ENCODE measurements around the gene DENR.

GRCh38 chr12:122811777-122812176 lies 59.2 kb downstream of the DENR start:
- TF ChIP-seq, protein P1, sequence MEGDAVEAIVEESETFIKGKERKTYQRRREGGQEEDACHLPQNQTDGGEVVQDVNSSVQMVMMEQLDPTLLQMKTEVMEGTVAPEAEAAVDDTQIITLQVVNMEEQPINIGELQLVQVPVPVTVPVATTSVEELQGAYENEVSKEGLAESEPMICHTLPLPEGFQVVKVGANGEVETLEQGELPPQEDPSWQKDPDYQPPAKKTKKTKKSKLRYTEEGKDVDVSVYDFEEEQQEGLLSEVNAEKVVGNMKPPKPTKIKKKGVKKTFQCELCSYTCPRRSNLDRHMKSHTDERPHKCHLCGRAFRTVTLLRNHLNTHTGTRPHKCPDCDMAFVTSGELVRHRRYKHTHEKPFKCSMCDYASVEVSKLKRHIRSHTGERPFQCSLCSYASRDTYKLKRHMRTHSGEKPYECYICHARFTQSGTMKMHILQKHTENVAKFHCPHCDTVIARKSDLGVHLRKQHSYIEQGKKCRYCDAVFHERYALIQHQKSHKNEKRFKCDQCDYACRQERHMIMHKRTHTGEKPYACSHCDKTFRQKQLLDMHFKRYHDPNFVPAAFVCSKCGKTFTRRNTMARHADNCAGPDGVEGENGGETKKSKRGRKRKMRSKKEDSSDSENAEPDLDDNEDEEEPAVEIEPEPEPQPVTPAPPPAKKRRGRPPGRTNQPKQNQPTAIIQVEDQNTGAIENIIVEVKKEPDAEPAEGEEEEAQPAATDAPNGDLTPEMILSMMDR (IDR thresholded peaks at IDR 0.05; ENCODE audit: poor library complexity): no peak
- no peak for TF ChIP-seq EZH2 (IDR thresholded peaks at IDR 0.05; ENCODE audit: borderline replicate concordance)
- TF ChIP-seq EZH2phosphoT487 (IDR thresholded peaks at IDR 0.05; ENCODE audit: low read depth, severe bottlenecking, unreplicated experiment): no peak
